SH-SY5Y (cell line): ENCODE results near the gene LSM3.

Experiments
- GATA2 ChIP-seq: IDR thresholded peaks from 2 replicates; pipeline ENCODE4 v1.6.1; 2011; ENCODE audit warnings: mild to moderate bottlenecking, low read depth, low read length
- GATA3 ChIP-seq: IDR thresholded peaks from 2 replicates; pipeline ENCODE4 v1.6.1; 2011; ENCODE audit warnings: low read depth, mild to moderate bottlenecking, low read length, moderate library complexity

DNA sequence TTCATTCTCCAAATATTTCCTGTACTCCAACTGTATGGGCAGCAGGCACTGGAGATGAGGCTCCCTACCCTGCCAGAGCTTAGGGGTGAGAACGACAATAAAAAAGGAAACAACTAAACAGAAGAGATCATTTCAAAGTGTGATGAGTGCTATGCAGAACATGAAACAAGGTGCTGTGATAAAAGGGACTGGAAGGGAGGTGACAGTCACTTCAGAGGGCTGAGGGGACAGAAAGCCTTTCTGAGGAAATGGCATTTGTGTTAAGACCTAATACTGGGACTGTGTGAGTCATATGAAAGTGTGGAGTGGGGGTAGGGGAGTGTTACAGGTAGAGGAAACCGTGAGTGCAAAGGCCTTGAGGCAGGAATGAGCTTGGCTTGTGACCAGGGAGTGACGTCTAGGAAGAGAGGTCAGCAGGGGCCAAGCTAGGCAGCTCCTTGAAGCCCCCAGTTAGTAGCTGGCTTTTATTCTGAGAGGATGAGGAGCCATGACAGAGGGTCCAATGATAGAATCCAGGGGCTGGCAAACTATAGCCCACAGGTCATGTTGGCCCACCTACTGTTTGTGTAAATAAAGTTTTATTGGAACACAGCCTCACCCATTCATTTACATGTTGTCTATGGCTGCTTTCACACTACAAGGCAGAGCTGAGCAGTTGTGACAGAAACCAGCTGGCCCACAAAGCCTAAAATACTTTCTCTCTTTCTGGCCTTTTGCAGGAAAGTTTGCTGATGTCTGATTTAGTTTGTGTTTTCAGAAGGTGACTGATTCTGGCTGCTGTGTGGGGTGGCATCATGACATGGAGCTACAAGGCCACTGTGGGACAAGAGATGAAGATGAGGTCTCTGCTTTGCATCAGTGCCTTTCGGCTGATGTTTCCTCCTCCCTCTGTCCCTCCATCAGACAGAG lies 56.6 kb downstream of the LSM3 start:
- no peak for TF ChIP-seq GATA3
- no peak for TF ChIP-seq GATA2
